Measurements from ENCODE around the gene AADACL4. TPM values are rescaled to one million over a fixed set of nuclear protein-coding genes. Genes with fewer than 3 reads are reported as not detected.
A peak's percentile ranks its signal among the peaks of the same experiment; 100 is the strongest.

Gene AADACL4
- total RNA-seq, 2 donors from 2014 or later: not detected

DNA sequence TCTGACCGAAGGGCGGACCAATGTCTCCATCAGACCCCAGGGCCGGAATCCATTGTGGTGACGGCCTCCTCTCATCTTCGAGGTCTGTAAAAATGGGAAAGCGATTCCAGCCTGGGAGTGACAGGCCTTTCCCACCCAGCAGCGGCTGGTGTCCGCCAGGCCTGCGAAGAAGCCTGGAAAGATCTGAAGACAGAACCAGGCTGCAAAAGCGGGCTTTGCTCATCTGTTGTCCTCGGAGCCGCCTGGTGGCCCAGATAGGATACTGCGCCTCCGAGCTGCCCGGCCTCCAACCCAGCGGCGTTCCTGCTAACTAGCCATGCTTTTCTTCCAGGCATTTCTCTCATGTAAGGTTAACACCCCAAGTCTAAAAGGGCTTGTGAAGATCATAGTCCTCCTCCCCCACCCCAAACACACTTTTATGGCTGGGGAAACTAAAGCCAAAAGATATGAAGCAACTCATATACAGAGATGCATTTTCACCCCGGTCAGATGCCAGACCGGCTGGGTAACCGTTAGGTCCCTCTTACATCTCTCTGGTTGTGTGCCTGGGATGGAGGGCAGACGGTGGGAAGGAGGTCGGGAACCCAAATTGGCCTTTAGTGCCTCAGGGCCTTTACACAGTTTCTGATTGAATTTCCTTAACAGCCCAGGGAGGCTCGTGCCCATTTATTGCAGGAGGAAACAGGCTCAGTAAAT, 23.9 kb upstream of the AADACL4 start:
- ATAC-seq: peak; percentile 39 to 42
- peak overlapping the region; percentile 65 to 93 for H3K27ac Mint-ChIP-seq
- H3K36me3 Mint-ChIP-seq: peaks cover 26 to 31% of the 10 kb centered on the region in 2 donors
- H3K9me3 Mint-ChIP-seq: no peaks in the 10 kb centered on the region
- peak; percentile 81 for DNase-seq (ENCODE audit: low spot score in 2 of 2)

DNA sequence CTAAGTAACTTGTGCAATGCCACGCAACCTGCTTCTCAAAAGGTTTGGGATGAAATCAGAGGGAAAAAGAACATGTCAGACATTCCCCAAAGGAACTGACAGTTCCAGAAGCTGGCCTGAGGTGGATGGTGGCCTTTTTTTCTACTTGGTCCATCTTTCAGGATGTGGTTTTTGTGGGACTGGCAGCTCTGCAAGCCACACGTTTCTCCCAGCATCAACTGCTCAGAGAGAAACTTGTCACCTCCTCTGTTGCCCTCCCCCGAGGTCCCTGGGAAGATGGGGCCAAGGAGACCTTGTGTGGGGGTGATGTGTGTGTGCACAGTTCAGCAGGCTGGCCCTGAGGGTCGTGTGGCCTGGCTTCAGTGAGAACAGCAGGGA, 23.4 kb upstream of the AADACL4 start:
- H3K9me3 Mint-ChIP-seq: no peaks in the 10 kb centered on the region
- peak in 1 of 2 donors; percentile 31 for ATAC-seq
- H3K27ac Mint-ChIP-seq: peak overlapping the region; percentile 65 to 93
- H3K36me3 Mint-ChIP-seq: peaks cover 21 to 25% of the 10 kb centered on the region in 2 donors
- DNase-seq (ENCODE audit: low spot score in 2 of 2): peak; percentile 33 to 68

DNA sequence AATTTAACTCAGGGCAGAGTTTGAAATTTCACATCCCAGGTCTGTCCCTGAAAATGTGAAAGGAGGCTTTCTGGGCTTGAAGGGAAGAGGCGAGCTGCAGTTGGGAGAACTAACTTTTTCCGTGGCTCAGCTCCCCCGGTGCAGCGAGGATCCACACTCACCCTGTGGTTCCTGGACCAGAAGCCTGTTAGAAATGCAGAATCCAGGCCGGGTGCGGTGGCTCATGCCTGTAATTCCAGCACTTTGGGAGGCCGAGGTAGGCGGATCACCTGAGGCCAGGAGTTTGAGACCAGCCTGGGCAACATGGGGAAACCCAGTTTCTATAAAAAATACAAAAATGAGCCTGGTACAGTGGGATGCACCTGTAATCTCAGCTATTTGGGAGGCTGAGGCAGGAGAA, 23.0 kb upstream of the AADACL4 start:
- Mint-ChIP-seq H3K36me3 (peaks cover 16 to 21% of the 10 kb centered on the region in 2 donors), H3K27ac (no peak overlapping the region), H3K9me3 (no peaks in the 10 kb centered on the region)
- DNase-seq (ENCODE audit: low spot score in 2 of 2) (no peak), ATAC-seq (no peak)

DNA sequence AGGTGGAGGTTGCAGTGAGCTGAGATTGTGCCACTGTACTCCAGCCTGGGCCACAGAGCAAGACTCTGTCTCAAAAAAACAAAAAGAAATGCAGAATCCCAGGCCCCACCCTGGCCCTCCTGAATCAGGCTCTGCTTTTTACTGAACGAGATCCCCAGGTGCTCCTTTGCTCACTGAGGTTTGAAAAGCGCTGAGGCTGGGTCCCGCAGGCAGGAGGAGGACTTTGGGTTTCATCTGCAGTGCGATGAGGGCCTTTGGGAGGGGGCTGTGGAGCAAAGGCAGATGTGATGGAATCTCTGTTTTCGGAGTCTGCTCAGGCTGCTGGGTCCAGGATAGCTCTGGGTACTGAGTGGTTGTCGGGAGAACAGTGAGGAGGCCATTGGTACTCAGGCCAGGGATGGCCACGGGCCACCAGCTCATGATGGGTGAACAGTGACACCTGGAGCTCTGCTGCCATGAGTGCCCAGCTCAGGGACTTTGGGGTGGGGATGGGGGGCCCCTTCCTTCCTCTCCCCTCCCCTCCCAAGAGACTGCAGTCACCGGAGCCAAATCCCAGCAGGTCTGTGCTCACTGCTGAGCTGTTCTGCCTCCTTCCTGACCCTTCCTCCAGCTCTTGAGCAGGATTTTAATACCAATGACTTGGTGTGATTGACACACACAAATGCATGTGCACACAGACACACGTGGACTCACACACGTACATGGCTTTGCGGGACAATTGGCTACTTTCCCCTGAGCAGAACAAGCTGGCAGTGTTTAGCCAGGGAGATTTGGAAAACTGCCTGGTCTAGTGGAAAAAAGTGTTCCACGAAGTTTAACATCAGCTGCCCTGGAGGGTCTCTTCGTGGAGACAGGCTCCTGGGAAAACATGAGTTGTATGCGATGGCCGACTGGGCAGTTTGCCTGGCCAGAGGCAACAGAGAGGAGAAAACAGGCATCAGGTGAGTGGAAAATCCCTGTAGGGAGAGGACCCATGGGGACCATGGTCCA, 22.2 kb upstream of the AADACL4 start:
- no peak for ATAC-seq
- Mint-ChIP-seq H3K36me3 (peaks cover 10 to 14% of the 10 kb centered on the region in 2 donors), H3K9me3 (no peaks in the 10 kb centered on the region), H3K27ac (no peak overlapping the region)
- DNase-seq (ENCODE audit: low spot score in 2 of 2): no peak

DNA sequence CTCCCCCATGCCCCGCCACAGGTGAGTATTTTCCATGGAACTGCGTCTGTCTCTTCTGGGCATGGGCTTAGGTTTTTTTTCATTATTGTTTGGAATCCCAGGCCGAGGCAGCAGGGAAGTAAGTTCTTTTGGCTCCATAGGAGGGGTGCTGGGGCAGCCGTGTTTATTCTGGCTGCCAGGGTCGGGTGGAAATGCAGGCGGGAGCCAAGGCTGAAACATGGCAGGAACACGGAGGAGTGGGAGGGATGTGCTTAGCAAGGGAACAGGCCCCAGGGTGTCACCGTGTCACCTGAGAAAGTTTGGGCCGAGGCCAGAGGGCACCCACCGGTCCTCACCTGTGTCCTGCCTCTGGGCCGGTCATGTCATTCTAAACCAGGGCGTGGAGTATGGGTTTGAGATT, 21.4 kb upstream of the AADACL4 start:
- no peak for DNase-seq (ENCODE audit: low spot score in 2 of 2)
- no peak for ATAC-seq
- H3K9me3 Mint-ChIP-seq: no peaks in the 10 kb centered on the region
- no peak overlapping the region for H3K27ac Mint-ChIP-seq
- H3K36me3 Mint-ChIP-seq: peaks cover 4 to 8% of the 10 kb centered on the region in 2 donors

DNA sequence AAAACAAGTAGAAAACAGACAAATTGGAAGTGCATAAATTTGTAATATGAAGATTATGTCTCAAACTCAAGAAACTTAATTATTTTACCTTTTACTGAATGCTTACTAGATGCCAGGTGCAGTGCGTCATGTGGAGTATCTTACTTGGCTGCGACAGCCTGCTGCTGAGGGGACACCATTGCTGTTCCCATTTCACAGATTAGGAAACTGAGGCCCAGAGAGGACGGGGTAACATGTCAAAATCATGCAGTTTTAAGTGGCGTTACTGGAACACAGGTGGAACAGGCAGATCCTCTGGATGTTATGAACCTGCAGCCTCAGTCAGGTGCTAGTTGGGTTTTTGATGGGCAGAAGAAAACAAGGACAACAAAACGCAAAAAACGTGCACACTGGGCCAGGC, 18.6 kb upstream of the AADACL4 start:
- ATAC-seq: no peak
- no peaks in the 10 kb centered on the region for H3K9me3 Mint-ChIP-seq
- H3K27ac Mint-ChIP-seq: no peak overlapping the region
- no peaks in the 10 kb centered on the region for H3K36me3 Mint-ChIP-seq
- no peak for DNase-seq (ENCODE audit: low spot score in 2 of 2)

DNA sequence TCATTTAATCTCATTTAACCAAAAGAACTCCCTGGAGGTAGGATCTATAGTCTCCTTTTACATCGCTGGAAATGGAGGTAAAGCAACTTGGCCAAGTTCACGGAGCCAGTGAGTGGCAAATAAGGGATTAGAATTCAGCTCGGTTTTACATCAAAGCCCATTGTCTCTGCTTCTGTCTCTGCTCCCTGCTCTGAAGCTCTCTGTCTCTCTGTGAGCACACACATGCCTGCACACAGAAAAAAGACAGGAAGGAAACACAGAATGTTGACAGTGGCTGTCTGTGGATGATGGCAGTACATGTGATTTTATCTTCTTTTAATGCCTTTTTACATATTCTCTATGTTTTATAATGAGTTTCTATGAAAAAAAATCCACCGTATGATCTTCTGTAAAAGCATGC, 17.0 kb upstream of the AADACL4 start:
- no peaks in the 10 kb centered on the region for H3K36me3 Mint-ChIP-seq
- H3K27ac Mint-ChIP-seq: no peak overlapping the region
- no peak for ATAC-seq
- no peak for DNase-seq (ENCODE audit: low spot score in 2 of 2)
- H3K9me3 Mint-ChIP-seq: no peaks in the 10 kb centered on the region

DNA sequence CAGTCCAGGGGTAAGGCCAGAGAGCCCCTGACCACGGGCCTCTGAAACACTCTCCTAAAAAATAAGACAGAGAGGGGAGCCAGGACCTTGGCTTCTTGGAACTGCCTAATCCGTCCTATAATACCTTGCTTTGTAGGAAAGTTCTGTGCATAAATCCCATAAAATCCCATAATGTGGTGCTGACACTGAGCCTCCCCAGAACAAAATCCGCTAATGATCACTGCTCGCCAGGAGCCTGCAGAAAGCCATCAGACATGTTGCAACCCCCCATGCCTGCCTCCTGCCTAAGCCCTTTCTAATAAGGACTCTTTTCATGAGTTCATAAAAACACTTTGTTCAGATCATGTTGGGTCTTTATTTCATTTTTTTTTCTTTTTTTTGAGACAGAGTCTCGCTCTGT, 16.6 kb upstream of the AADACL4 start:
- H3K36me3 Mint-ChIP-seq: no peaks in the 10 kb centered on the region
- H3K27ac Mint-ChIP-seq: no peak overlapping the region

DNA sequence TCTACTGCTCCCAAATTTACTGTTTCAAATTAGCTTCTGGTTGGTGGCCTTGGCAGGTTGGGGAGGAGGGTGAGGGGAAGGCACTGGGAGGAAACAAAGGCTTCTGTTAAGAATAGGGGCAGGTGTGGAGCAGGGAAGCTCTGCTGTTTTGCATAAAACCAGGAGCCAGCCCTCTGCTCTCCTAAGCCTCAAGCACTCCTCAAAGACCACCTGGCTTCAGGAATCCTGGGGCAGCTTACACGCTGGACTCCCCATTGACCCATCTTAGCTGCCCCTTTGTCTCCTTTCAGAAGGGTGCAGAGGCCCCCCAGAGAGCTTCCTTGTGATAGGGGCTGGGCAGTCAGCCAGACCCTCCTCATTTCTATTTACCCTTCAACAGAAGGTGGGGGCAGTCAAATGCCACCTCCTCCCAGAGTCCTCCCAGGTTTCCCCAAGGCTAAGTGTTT, 14.4 kb upstream of the AADACL4 start:
- DNase-seq (ENCODE audit: low spot score in 2 of 2): no peak
- Mint-ChIP-seq H3K27ac (no peak overlapping the region), H3K36me3 (no peaks in the 10 kb centered on the region), H3K9me3 (no peaks in the 10 kb centered on the region)
- ATAC-seq: no peak

More for the DNA sequence above, 16.6 kb upstream of the AADACL4 start:
- DNase-seq (ENCODE audit: low spot score in 2 of 2): no peak
- H3K9me3 Mint-ChIP-seq: no peaks in the 10 kb centered on the region
- no peak for ATAC-seq

DNA sequence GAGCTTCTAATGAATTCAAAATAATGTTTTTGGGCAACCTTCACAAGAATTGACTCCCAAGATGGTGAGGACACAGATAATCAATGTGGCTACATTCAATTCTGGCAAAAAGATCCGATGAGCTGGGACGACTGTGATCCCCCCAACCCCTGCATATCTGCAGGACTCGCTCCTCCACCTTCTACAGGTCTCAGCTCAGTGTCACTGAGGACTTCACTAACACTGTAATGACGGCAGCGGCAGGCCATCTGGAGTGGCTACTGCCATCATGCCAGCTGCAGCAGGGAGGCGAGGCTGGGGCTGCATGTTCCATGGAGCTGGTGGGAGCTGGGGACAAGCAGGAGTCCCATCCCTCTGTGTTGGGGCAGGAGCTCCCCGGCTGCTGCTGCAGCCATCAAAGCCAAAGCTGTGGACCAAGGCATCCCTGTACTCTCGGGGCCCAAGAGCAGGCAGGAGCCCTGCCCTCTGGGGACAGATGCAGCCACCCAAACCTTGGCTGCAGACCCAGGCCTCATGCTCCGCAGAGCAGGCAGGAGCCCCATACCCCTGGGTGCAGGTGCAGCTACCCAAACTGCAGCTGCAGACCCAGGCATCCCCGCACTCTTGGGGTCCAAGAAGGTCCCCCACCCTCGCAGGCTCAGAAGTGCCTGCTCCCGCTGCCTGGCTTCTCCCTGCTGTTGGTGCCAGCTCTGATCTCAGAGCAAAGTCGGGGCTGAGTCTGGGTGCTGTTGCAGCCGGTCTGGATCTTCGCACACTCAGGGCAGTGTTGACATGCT, 13.7 kb upstream of the AADACL4 start:
- no peaks in the 10 kb centered on the region for H3K36me3 Mint-ChIP-seq

DNA sequence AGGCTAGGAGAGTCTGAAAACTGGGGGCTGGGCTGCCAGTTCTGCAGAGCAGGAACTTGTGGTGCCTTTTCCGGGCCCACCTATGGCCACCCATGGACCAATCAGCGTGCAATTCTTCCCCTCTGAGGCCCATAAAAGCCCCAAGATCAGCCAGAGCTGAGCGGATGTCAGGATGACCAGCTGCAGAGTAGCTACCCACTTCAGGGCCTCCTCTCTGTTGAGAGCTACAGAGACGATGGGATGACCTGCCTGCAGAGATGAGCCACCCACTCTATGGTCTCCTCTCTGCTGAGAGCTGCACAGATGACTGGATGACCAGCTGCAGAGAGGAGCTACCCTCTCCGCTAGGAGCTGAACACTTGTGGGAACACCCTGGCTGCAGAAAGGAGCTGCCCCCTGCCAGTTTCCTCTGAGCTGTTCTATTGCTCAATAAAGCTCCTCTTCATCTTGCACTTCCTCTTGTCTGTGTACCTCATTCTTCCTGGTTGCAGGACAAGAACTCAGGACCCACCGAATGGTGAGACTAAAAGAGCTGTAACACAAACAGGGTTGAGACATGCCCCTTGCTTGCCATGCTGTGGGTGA, 12.8 kb upstream of the AADACL4 start:
- no peak for ATAC-seq
- no peaks in the 10 kb centered on the region for H3K36me3 Mint-ChIP-seq
- H3K27ac Mint-ChIP-seq: no peak overlapping the region
- H3K9me3 Mint-ChIP-seq: no peaks in the 10 kb centered on the region
- no peak for DNase-seq (ENCODE audit: low spot score in 2 of 2)

More for the DNA sequence above, 13.7 kb upstream of the AADACL4 start:
- Mint-ChIP-seq H3K27ac (no peak overlapping the region), H3K9me3 (no peaks in the 10 kb centered on the region)
- ATAC-seq: no peak
- no peak for DNase-seq (ENCODE audit: low spot score in 2 of 2)

DNA sequence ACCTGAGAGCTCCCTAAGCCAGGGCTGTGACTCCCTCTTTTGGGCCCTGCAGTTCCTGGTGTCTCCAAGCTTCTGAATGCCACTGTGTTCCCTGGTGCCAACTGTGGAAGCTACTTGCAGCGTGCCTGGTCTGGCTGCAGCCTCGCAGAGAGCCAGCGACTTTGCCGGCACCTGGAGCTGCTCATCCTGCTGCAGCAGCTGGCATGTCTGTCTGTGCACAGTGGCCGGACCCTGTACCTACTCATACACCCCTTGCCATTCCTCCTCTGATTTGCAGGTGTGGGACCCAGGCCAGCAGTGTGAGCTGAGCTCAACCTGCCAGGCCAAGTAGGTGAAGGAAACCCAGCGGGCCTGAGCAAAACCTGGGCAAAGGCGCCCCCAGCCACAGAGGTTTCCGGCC, 12.3 kb upstream of the AADACL4 start:
- no peaks in the 10 kb centered on the region for H3K36me3 Mint-ChIP-seq
- no peak overlapping the region for H3K27ac Mint-ChIP-seq
- DNase-seq (ENCODE audit: low spot score in 2 of 2) (no peak), ATAC-seq (no peak)
- H3K9me3 Mint-ChIP-seq: no peaks in the 10 kb centered on the region

DNA sequence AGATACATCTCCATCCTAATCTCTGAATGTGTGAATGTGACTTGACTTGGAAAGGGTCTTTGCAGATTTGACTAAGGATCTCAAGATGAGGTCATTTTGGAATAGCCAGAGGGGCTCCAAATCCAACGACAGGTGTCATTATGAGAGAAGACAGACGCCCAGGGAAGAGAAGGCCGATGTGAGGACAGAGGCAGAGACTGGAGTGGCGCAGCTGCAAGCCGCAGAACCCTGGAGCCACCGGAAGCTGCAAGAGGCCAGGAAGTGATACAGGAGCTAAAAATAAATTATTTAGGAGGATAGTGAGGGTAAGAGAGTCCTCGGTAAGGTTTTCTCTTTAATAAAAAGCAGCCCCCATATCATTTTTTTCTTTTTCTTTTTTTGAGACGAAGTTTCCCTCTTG, 9.7 kb upstream of the AADACL4 start:
- H3K27ac Mint-ChIP-seq: peak overlapping the region in 1 of 2 donors; percentile 2
- peaks cover 1 to 7% of the 10 kb centered on the region in 2 donors for H3K9me3 Mint-ChIP-seq
- no peak for DNase-seq (ENCODE audit: low spot score in 2 of 2)
- peaks cover 0 to under 1% of the 10 kb centered on the region in 2 donors for H3K36me3 Mint-ChIP-seq
- no peak for ATAC-seq

DNA sequence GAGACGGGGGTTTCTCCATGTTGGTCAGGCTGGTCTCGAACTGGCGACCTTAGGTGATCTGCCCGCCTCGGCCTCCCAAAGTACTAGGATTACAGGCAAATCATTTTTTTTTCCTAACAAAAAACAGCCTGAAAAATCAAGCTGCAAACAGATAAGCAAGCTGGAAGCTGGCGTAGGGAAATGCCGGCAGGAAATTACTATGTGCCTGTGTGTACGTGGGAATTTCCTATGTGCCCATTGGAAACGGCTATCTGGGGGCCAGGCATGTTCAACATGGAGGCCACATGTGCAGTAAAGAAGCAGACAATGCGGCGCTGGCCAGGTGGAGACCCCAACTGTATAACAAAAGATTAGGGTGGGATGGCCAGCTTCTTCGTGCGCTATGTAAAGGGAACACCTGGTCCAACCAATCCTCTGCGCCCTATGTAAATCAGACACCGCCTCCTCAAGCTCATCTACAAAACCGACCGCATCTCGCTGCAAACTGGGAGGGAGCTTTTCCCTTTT, 9.1 kb upstream of the AADACL4 start:
- DNase-seq (ENCODE audit: low spot score in 2 of 2): no peak
- ATAC-seq: no peak
- H3K36me3 Mint-ChIP-seq: peaks cover 5 to 7% of the 10 kb centered on the region in 2 donors
- H3K27ac Mint-ChIP-seq: no peak overlapping the region
- peaks cover 7 to 13% of the 10 kb centered on the region in 2 donors for H3K9me3 Mint-ChIP-seq

DNA sequence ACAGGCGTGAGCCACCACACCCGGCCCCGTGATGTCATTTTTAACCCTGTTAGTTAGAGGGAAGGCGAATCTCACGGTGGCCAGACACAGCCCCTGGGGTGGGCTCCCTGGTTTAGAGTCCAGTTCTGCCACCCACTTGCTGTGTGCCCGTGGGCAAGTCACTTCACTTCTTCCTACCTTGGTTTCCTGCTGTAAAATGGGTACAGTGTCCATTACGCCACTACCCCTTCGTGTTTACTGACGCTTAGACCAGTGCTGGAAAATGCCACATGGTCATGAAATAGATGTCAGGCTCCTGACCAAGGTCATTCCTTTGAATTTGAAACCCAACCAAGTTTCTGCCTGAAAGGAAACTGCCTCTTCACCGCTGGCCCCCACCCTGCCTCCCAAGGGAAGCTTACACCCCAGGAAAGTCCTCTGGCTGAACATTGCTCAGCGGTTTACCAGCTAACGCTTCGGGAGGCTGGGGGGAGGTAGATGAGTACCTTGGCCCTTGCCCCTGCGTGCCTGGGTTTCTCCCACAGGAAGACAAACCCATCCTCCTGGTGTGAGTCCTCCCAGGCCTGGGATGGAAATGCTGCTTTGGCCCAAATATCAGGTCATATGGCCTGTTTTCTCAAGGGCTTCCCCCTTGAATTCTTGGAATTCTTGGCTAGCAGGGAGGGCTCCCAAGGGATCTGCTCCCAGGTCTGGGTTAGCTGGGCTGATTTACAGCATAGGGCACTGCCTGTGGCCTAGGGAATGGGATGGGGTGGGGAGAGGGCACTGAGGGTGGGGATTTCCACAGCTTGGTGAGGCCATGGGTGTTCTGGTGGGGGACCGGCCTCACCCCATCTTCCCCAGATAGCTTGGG, 7.6 kb upstream of the AADACL4 start:
- ATAC-seq: no peak
- peaks cover 18 to 28% of the 10 kb centered on the region in 2 donors for H3K9me3 Mint-ChIP-seq
- no peak overlapping the region for H3K27ac Mint-ChIP-seq
- peaks cover 14 to 21% of the 10 kb centered on the region in 2 donors for H3K36me3 Mint-ChIP-seq
- DNase-seq (ENCODE audit: low spot score in 2 of 2): no peak

Measured in activated naive CD4-positive, alpha-beta T cell treated with anti-CD3 and anti-CD28 coated beads, Interleukin-2, amount 50 U/mL, for 72 hours (primary cell).